ENCODE data around the gene SERPINF2. TPM values are rescaled to one million over a fixed set of nuclear protein-coding genes. Genes with fewer than 3 reads are reported as not detected.

Gene SERPINF2
- total and polyA plus RNA-seq, 2 experiments from 2014 or later, result 0.08 TPM; not detected in 1

- peak overlapping the region; percentile 94 for H3K4me3 ChIP-seq
- peaks cover 30% of the 10 kb centered on the region for H3K36me3 ChIP-seq (ENCODE audit: low read depth)
- H4K20me1 ChIP-seq (ENCODE audit: insufficient read depth), result peaks cover 21% of the 10 kb centered on the region; the same call in 1 of the 2 replicates
- H3K9me2 ChIP-seq (ENCODE audit: insufficient read depth), result no peaks in the 10 kb centered on the region
- H3K4me2 ChIP-seq (ENCODE audit: unreplicated experiment), result peak overlapping the region; percentile 84
- in situ Hi-C loops (cut with MboI), result no loop called here
- H3F3A ChIP-seq (ENCODE audit: insufficient read depth), result peaks cover 34% of the 10 kb centered on the region
- no peak for TF ChIP-seq EZH2 (IDR thresholded peaks at IDR 0.05; ENCODE audit: insufficient read depth, poor library complexity, severe bottlenecking)
- no peak for TF ChIP-seq EZH2phosphoT487 (IDR thresholded peaks at IDR 0.05; ENCODE audit: insufficient read depth, low read depth)
- H3K9ac ChIP-seq, result peak overlapping the region; percentile 99
- H3K4me1 ChIP-seq (ENCODE audit: insufficient read depth), result peaks cover 42% of the 10 kb centered on the region
- 0 to 2% methylated on average over 15 to 30 of the region's 32 CpGs for WGBS, 2 experiments (ENCODE audit: low coverage in 1 of 2, low lambda C conversion rate in 2 of 2, missing lambda C conversion rate in 2 of 2)
- H2AFZ ChIP-seq, result no peak overlapping the region
- H3K27ac ChIP-seq, result peak overlapping the region; percentile 98
- peaks cover 40% of the 10 kb centered on the region for H3K79me2 ChIP-seq (ENCODE audit: insufficient read depth)
- no peaks in the 10 kb centered on the region for H3K27me3 ChIP-seq (replicated peaks; ENCODE audit: insufficient read depth)
- peak; percentile 96 for DNase-seq
- no peaks in the 10 kb centered on the region for H3K9me3 ChIP-seq (ENCODE audit: low read depth)
These were observed 27.5 kb upstream of the SERPINF2 start for GRCh38 chr17:1714980-1715802.

DNA sequence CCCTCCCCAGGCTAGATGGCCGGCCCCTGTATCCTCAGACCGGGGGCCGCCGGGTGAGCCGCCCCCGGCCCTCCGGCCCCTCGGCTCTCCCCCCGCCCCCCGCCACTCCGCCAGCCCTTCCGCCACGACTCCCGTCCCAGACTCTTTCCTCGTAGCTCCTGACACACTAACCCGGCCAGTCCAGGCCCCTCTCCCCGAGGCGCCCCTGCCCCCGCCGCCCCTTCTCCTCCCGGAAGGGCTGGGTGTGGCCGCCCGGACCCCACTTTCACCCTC, 26.9 kb upstream of the SERPINF2 start:
- peaks cover 30% of the 10 kb centered on the region for H3K36me3 ChIP-seq (ENCODE audit: low read depth)
- peaks cover 40% of the 10 kb centered on the region for H3K79me2 ChIP-seq (ENCODE audit: insufficient read depth)
- no peaks in the 10 kb centered on the region for H3K9me2 ChIP-seq (ENCODE audit: insufficient read depth)
- peaks cover 34% of the 10 kb centered on the region for H3F3A ChIP-seq (ENCODE audit: insufficient read depth)
- no peak for DNase-seq
- H3K4me1 ChIP-seq (ENCODE audit: insufficient read depth), result peaks cover 41% of the 10 kb centered on the region
- in situ Hi-C loops (cut with MboI), result no loop called here
- H3K4me2 ChIP-seq (ENCODE audit: unreplicated experiment), result peak overlapping the region; percentile 84
- WGBS, 2 experiments (ENCODE audit: low coverage in 1 of 2, low lambda C conversion rate in 2 of 2, missing lambda C conversion rate in 2 of 2), result 0 to 1% methylated on average over 2 to 23 of the region's 23 CpGs
- H3K27ac ChIP-seq, result peak overlapping the region; percentile 98
- H4K20me1 ChIP-seq (ENCODE audit: insufficient read depth), result peaks cover 21% of the 10 kb centered on the region; the same call in 1 of the 2 replicates
- peak overlapping the region; percentile 99 for H3K9ac ChIP-seq
- no peak for TF ChIP-seq EZH2 (IDR thresholded peaks at IDR 0.05; ENCODE audit: insufficient read depth, poor library complexity, severe bottlenecking)
- TF ChIP-seq EZH2phosphoT487 (IDR thresholded peaks at IDR 0.05; ENCODE audit: insufficient read depth, low read depth), result no peak
- H2AFZ ChIP-seq, result no peak overlapping the region
- no peaks in the 10 kb centered on the region for H3K9me3 ChIP-seq (ENCODE audit: low read depth)
- no peaks in the 10 kb centered on the region for H3K27me3 ChIP-seq (replicated peaks; ENCODE audit: insufficient read depth)
- peak overlapping the region; percentile 94 for H3K4me3 ChIP-seq

GRCh38 chr17:1716076-1716911, 26.4 kb upstream of the SERPINF2 start:
- in situ Hi-C loops (cut with MboI), result no loop called here
- Histone ChIP-seq H3K9me3 (ENCODE audit: low read depth) (no peaks in the 10 kb centered on the region), H3K27ac (peak overlapping the region; percentile 99), H3K4me1 (ENCODE audit: insufficient read depth) (peaks cover 36% of the 10 kb centered on the region), H3K36me3 (ENCODE audit: low read depth) (peaks cover 30% of the 10 kb centered on the region), H3F3A (ENCODE audit: insufficient read depth) (peaks cover 31% of the 10 kb centered on the region), H4K20me1 (ENCODE audit: insufficient read depth) (peaks cover 21% of the 10 kb centered on the region; the same call in 1 of the 2 replicates), H3K27me3 (replicated peaks; ENCODE audit: insufficient read depth) (no peaks in the 10 kb centered on the region), H2AFZ (no peak overlapping the region), H3K9ac (peak overlapping the region; percentile 99), H3K4me2 (ENCODE audit: unreplicated experiment) (peak overlapping the region; percentile 95), H3K9me2 (ENCODE audit: insufficient read depth) (no peaks in the 10 kb centered on the region), H3K79me2 (ENCODE audit: insufficient read depth) (peaks cover 39% of the 10 kb centered on the region), H3K4me3 (peak overlapping the region; percentile 94)
- TF ChIP-seq EZH2phosphoT487 (IDR thresholded peaks at IDR 0.05; ENCODE audit: insufficient read depth, low read depth) (no peak), EZH2 (IDR thresholded peaks at IDR 0.05; ENCODE audit: insufficient read depth, poor library complexity, severe bottlenecking) (no peak)
- 1% methylated on average over 63 to 70 of the region's 70 CpGs for whole genome bisulfite sequencing, 2 experiments (ENCODE audit: low coverage in 1 of 2, low lambda C conversion rate in 2 of 2, missing lambda C conversion rate in 2 of 2)
- peak; percentile 100 for DNase-seq

DNA sequence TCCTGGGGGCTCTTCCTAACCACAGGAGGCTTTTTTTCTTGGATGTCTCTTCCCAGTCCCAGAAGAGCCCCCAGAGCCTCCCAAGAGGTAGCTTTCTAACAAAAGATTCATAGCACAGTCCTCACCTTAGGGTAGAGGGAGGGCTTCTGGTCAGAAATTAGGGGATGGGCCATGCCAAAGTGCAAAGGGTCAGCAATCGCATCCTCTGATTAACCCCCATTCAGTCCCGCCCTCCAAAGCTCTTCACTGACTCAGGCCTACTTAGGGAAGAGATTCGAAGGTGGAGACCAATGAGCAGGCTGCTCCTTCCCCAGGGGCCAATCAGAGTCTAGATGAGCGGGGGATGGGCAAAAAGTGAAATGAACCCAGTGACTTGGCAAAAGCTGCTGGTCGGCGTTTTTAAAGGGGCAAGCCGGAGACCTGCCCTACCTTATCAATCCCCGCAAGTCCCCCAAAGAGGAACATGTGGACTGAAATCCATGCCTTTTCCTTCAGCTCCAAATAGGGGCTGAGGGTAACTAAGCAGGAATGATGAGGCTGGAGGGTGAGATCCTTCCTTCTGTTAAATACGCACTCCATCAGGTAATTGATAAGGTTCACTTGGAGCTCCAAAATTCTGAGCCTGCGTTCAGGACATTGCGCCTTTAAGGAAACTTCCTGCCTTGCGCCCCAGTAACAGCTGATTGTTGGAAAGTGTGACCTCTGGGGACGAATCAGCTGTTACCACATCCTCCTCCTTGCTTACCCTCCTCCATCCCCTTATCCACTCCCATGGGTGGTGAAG, 25.6 kb upstream of the SERPINF2 start:
- DNase-seq, result peak; percentile 100
- WGBS, 2 experiments (ENCODE audit: low coverage in 1 of 2, low lambda C conversion rate in 2 of 2, missing lambda C conversion rate in 2 of 2), result 1 to 2% methylated on average over 13 of the region's 13 CpGs

More for the DNA sequence above, 25.6 kb upstream of the SERPINF2 start:
- Histone ChIP-seq H3K4me1 (ENCODE audit: insufficient read depth) (peaks cover 28% of the 10 kb centered on the region), H2AFZ (peak overlapping the region; percentile 84), H3F3A (ENCODE audit: insufficient read depth) (peaks cover 23% of the 10 kb centered on the region), H3K27me3 (replicated peaks; ENCODE audit: insufficient read depth) (no peaks in the 10 kb centered on the region), H3K79me2 (ENCODE audit: insufficient read depth) (peaks cover 31% of the 10 kb centered on the region), H3K9me2 (ENCODE audit: insufficient read depth) (no peaks in the 10 kb centered on the region), H3K27ac (peak overlapping the region; percentile 99), H3K4me2 (ENCODE audit: unreplicated experiment) (peak overlapping the region; percentile 95), H4K20me1 (ENCODE audit: insufficient read depth) (peaks cover 21% of the 10 kb centered on the region; the same call in 1 of the 2 replicates), H3K4me3 (peak overlapping the region; percentile 83), H3K9me3 (ENCODE audit: low read depth) (no peaks in the 10 kb centered on the region), H3K9ac (peak overlapping the region; percentile 97), H3K36me3 (ENCODE audit: low read depth) (peaks cover 23% of the 10 kb centered on the region)
- TF ChIP-seq EZH2 (IDR thresholded peaks at IDR 0.05; ENCODE audit: insufficient read depth, poor library complexity, severe bottlenecking) (no peak), EZH2phosphoT487 (IDR thresholded peaks at IDR 0.05; ENCODE audit: insufficient read depth, low read depth) (no peak)
- in situ Hi-C loops (cut with MboI), result no loop called here
